ENCODE results near the gene BCL11A.
A peak's percentile ranks its signal among the peaks of the same experiment; 100 is the strongest.

BCL11A gene

GRCh38 chr2:60508339-60508917 lies 45.0 kb downstream of the BCL11A start:
- H3K4me2 ChIP-seq (ENCODE audit: low read depth, low read length, poor library complexity, severe bottlenecking): no peak overlapping the region
- H3K9me3 ChIP-seq (ENCODE audit: insufficient read depth, low read length): no peaks in the 10 kb centered on the region
- no peak overlapping the region for H2AFZ ChIP-seq (ENCODE audit: low read depth, low read length, severe bottlenecking)
- H3K27me3 ChIP-seq (ENCODE audit: low read length): no peaks in the 10 kb centered on the region
- TF ChIP-seq, protein P1, sequence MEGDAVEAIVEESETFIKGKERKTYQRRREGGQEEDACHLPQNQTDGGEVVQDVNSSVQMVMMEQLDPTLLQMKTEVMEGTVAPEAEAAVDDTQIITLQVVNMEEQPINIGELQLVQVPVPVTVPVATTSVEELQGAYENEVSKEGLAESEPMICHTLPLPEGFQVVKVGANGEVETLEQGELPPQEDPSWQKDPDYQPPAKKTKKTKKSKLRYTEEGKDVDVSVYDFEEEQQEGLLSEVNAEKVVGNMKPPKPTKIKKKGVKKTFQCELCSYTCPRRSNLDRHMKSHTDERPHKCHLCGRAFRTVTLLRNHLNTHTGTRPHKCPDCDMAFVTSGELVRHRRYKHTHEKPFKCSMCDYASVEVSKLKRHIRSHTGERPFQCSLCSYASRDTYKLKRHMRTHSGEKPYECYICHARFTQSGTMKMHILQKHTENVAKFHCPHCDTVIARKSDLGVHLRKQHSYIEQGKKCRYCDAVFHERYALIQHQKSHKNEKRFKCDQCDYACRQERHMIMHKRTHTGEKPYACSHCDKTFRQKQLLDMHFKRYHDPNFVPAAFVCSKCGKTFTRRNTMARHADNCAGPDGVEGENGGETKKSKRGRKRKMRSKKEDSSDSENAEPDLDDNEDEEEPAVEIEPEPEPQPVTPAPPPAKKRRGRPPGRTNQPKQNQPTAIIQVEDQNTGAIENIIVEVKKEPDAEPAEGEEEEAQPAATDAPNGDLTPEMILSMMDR (IDR thresholded peaks at IDR 0.05; ENCODE audit: insufficient read depth, low read length, poor library complexity, severe bottlenecking): no peak
- TF ChIP-seq EZH2phosphoT487 (conservative IDR thresholded peaks at IDR 0.05; ENCODE audit: low read length): no peak
- H4K20me1 ChIP-seq (ENCODE audit: low read depth, low read length): no peaks in the 10 kb centered on the region; the same call in 1 of the 2 replicates
- 0 out of 2 replicates have a peak, but pooled peaks cover 3% of the 10 kb centered on the region for H3K36me3 ChIP-seq (ENCODE audit: low read length)
- no peak overlapping the region for H3K4me3 ChIP-seq (ENCODE audit: insufficient read depth, low read length, poor library complexity, severe bottlenecking)
- H3K9me2 ChIP-seq (replicated peaks; ENCODE audit: insufficient read depth, low read length): no peaks in the 10 kb centered on the region
- H3K79me2 ChIP-seq (ENCODE audit: insufficient read depth, low read length): peaks cover 98% of the 10 kb centered on the region
- no peaks in the 10 kb centered on the region for H3F3A ChIP-seq (ENCODE audit: insufficient read depth)
- no peak overlapping the region for H3K27ac ChIP-seq (ENCODE audit: low read depth, low read length)
- no peak overlapping the region for H3K9ac ChIP-seq (ENCODE audit: low read length)

DNA sequence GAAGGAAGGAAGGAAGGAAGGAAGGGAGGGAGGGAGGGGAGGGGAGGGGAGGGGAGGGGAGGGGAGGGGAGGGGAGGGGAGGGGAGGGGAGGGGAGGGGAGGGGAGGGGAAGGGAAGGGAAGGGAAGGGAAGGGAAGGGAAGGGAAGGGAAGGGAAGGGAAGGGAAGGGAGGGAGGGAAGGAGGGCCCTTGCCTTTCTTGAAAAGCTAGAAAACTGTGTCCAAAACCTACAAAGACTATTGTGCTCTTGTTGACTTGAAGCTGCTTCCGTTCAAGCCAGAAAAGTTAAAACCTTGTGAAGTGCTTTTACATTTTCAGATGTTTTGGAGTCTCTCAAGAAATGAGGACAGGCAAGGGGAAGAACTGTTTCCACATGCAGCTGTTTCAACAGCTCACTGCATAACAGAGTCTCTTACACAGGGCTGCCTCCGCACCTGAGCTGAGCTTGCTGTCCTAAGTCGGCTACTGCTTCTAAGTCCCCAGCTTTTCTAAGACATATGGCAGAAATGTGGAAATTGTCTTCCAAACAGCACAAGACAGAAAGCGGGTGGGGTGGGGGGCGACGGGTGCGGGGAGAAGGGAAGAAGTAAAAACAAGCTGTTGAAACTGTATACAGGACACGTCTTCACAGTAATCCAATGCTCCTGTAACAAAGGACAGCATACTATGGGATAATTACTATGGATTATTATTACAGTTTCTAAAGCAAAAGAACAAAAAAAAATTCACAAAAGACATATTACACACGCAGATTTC lies 46.1 kb downstream of the BCL11A start:
- Histone ChIP-seq H4K20me1 (ENCODE audit: low read depth, low read length) (peaks cover 4% of the 10 kb centered on the region; the same call in 1 of the 2 replicates), H3K36me3 (ENCODE audit: low read length) (peaks cover 5% of the 10 kb centered on the region; the same call in 1 of the 2 replicates)

GRCh38 chr2:60505880-60506260 lies 47.6 kb downstream of the BCL11A start:
- Histone ChIP-seq H3K27ac (ENCODE audit: low read depth, low read length) (no peak overlapping the region), H3K4me2 (ENCODE audit: low read depth, low read length, poor library complexity, severe bottlenecking) (no peak overlapping the region), H4K20me1 (ENCODE audit: low read depth, low read length) (peaks cover 10% of the 10 kb centered on the region; the same call in 1 of the 2 replicates), H3K36me3 (ENCODE audit: low read length) (peaks cover 12% of the 10 kb centered on the region; the same call in 1 of the 2 replicates), H3K4me3 (ENCODE audit: insufficient read depth, low read length, poor library complexity, severe bottlenecking) (no peak overlapping the region), H3K9me2 (replicated peaks; ENCODE audit: insufficient read depth, low read length) (no peaks in the 10 kb centered on the region), H3K27me3 (ENCODE audit: low read length) (no peaks in the 10 kb centered on the region), H2AFZ (ENCODE audit: low read depth, low read length, severe bottlenecking) (no peak overlapping the region), H3K9me3 (ENCODE audit: insufficient read depth, low read length) (no peaks in the 10 kb centered on the region), H3F3A (ENCODE audit: insufficient read depth) (no peaks in the 10 kb centered on the region), H3K79me2 (ENCODE audit: insufficient read depth, low read length) (peaks cover 98% of the 10 kb centered on the region), H3K9ac (ENCODE audit: low read length) (no peak overlapping the region)
- TF ChIP-seq, protein P1 (IDR thresholded peaks at IDR 0.05; ENCODE audit: insufficient read depth, low read length, poor library complexity, severe bottlenecking): no peak
- no peak for TF ChIP-seq EZH2phosphoT487 (conservative IDR thresholded peaks at IDR 0.05; ENCODE audit: low read length)

More for the DNA sequence above, 46.1 kb downstream of the BCL11A start:
- no peak overlapping the region for H3K4me3 ChIP-seq (ENCODE audit: insufficient read depth, low read length, poor library complexity, severe bottlenecking)
- no peak overlapping the region for H3K4me2 ChIP-seq (ENCODE audit: low read depth, low read length, poor library complexity, severe bottlenecking)
- H3K9me2 ChIP-seq (replicated peaks; ENCODE audit: insufficient read depth, low read length): no peaks in the 10 kb centered on the region
- H3K9ac ChIP-seq (ENCODE audit: low read length): no peak overlapping the region
- no peaks in the 10 kb centered on the region for H3K27me3 ChIP-seq (ENCODE audit: low read length)
- H3K79me2 ChIP-seq (ENCODE audit: insufficient read depth, low read length): peaks cover 98% of the 10 kb centered on the region
- no peak overlapping the region for H2AFZ ChIP-seq (ENCODE audit: low read depth, low read length, severe bottlenecking)
- peak overlapping the region; percentile 32; the same call in 1 of the 2 replicates for H3K27ac ChIP-seq (ENCODE audit: low read depth, low read length)
- H3K9me3 ChIP-seq (ENCODE audit: insufficient read depth, low read length): no peaks in the 10 kb centered on the region
- TF ChIP-seq, protein P1 (IDR thresholded peaks at IDR 0.05; ENCODE audit: insufficient read depth, low read length, poor library complexity, severe bottlenecking): no peak
- TF ChIP-seq EZH2phosphoT487 (conservative IDR thresholded peaks at IDR 0.05; ENCODE audit: low read length): no peak
- no peaks in the 10 kb centered on the region for H3F3A ChIP-seq (ENCODE audit: insufficient read depth)

All from SU-DHL-6 (cell line).